Kidney (tissue), 14 donors: ENCODE data around the gene TEX53. TPM values are rescaled to one million over a fixed set of nuclear protein-coding genes. Genes with fewer than 3 reads are reported as not detected.

Experiments
- DNase-seq, 5 donors: peaks; one replicate each; pipeline ENCODE4 v3.0.0-alpha.2; 2013 to 2020
- FAIRE-seq: peaks from 2 replicates; lab custom pipeline; 2012; peaks lifted over from hg19 to GRCh38; lab: Jason Lieb, UNC
- H3K27ac ChIP-seq, 2 donors: one replicate each; pipeline ENCODE4 v1.7.0; 2013; ENCODE audit warnings: low read depth in 2 of 2, low read length in 2 of 2, inconsistent platforms in 1 of 2
- H3K27me3 ChIP-seq: one replicate; pipeline ENCODE4 v1.7.1; 2013; ENCODE audit warnings: low read length, inconsistent platforms; ENCODE audit not compliant: control insufficient read depth, insufficient read depth
- H3K36me3 ChIP-seq, 3 donors: one replicate each; pipeline versions ENCODE4 v1.7.0 to v1.7.1; 2013; ENCODE audit warnings: low read length in 3 of 3, control low read depth in 1 of 3, inconsistent platforms in 1 of 3; ENCODE audit not compliant: insufficient read depth in 3 of 3, control insufficient read depth in 2 of 3
- H3K4me1 ChIP-seq, 3 donors: one replicate each; pipeline versions ENCODE4 v1.7.0 to v1.7.1; 2013; ENCODE audit warnings: low read length in 3 of 3, inconsistent platforms in 1 of 3, low read depth in 1 of 3; ENCODE audit not compliant: control insufficient read depth in 2 of 3, insufficient read depth in 2 of 3
- H3K4me3 ChIP-seq, 3 donors: one replicate each; pipeline versions ENCODE4 v1.7.0 to v1.8.1; 2013; ENCODE audit warnings: low read length in 3 of 3, control low read depth in 1 of 3, inconsistent platforms in 1 of 3
- H3K9ac ChIP-seq, 3 donors: one replicate each; pipeline versions ENCODE4 v1.7.0 to v1.7.1; 2013; ENCODE audit warnings: low read length in 3 of 3, control low read depth in 1 of 3, inconsistent platforms in 1 of 3
- H3K9me3 ChIP-seq, 3 donors: one replicate each; pipeline versions ENCODE4 v1.7.0 to v1.7.1; 2013; ENCODE audit warnings: low read length in 3 of 3, control low read depth in 1 of 3, inconsistent platforms in 1 of 3; ENCODE audit not compliant: control insufficient read depth in 2 of 3, insufficient read depth in 1 of 3
- intact Hi-C: fragments of 100-400 bp; cut with DNase I; formaldehyde crosslinking; loops from one replicate; pipeline ENCODE4 v1.11.1; 2022
- polyA plus RNA-seq: library from polyadenylated mRNA; stranded (reverse); fragments of 350-450 nt; fragmentation: Illumina TruSeq; extraction: RNeasy Lipid Tissue Mini Kit (QIAGEN cat#74804); gene quantifications from one replicate; pipeline ENCODE4 v1.2.3, GENCODE V29; 2014; ENCODE audit warnings: low read depth, low replicate concordance; ENCODE audit not compliant: insufficient read depth
- total RNA-seq: library from RNA; stranded (reverse); fragmentation: NEBNext Ultra II Directional; extraction: Animal tissue kit (Norgen Biotek cat#: 25700); gene quantifications from one replicate; pipeline ENCODE4 v1.2.1, GENCODE V29; 2021
- TF ChIP-seq, protein P1 (sequence below): IDR thresholded peaks from 3 replicates; pipeline ENCODE4 v1.5.1; 2012; ENCODE audit warnings: mild to moderate bottlenecking, moderate library complexity, borderline replicate concordance; ENCODE audit not compliant: insufficient read depth; ENCODE audit errors: extremely low read depth
- donor health status: control.
- donor health status: control.
- donor health status: control.
- donor health status: control.
- donor health status: control.
- donor health status: DM: yes; HTN: yes; CAD: no.
- donor health status: Normal renal cell carcinoma (clear cell type).

Gene TEX53
- total and polyA plus RNA-seq, 2 donors from 2014 or later, result not detected

- H3K4me1 ChIP-seq, result no peaks in the 10 kb centered on the region
- FAIRE-seq (no peak), DNase-seq (peak in 1 of 5 donors; percentile 19)
- H3K36me3 ChIP-seq, result peaks cover 0 to 22% (median 15%) of the 10 kb centered on the region in 3 donors
- TF ChIP-seq, protein P1, sequence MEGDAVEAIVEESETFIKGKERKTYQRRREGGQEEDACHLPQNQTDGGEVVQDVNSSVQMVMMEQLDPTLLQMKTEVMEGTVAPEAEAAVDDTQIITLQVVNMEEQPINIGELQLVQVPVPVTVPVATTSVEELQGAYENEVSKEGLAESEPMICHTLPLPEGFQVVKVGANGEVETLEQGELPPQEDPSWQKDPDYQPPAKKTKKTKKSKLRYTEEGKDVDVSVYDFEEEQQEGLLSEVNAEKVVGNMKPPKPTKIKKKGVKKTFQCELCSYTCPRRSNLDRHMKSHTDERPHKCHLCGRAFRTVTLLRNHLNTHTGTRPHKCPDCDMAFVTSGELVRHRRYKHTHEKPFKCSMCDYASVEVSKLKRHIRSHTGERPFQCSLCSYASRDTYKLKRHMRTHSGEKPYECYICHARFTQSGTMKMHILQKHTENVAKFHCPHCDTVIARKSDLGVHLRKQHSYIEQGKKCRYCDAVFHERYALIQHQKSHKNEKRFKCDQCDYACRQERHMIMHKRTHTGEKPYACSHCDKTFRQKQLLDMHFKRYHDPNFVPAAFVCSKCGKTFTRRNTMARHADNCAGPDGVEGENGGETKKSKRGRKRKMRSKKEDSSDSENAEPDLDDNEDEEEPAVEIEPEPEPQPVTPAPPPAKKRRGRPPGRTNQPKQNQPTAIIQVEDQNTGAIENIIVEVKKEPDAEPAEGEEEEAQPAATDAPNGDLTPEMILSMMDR, result no peak
- intact Hi-C loops, result no loop called here
- no peak overlapping the region for H3K9ac ChIP-seq
- H3K27ac ChIP-seq, result no peak overlapping the region
- H3K27me3 ChIP-seq, result no peaks in the 10 kb centered on the region
- no peak overlapping the region for H3K4me3 ChIP-seq
- no peaks in the 10 kb centered on the region for H3K9me3 ChIP-seq
Observed at GRCh38 chr9:114634387-114634786, 23.2 kb downstream of the TEX53 start.

DNA sequence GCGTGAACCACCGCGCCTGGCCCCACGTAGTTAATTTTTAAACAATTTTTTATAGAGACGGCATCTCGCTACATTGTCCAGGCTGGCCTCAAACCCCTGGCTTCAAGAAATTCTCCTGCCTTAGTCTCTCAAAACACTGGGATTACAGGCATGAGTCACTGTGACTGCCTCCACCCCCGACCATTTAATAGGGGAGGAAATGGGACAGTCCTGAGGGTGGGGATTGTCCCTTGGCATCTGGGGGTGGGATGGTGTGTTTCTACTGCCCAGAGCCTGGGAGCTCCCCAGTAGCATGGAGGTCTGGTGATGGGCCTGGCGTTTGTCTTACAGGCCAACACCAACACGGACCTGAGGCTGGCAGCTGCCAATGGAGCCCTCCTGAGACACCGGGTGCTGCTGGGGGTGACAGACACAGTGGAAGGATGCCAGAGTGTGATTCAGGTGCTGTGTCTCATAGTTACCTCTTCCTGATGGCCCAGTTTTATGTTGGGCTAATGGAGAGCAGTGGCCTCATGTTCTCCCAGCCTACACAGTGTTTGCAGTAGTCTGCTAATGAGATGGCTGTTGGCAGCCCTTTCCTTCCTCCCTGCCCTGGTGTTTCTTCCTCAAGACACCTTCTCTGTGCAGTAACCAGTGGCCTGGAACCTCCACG is 24.0 kb downstream of the TEX53 start:
- H3K36me3 ChIP-seq, result peaks cover 0 to 30% (median 17%) of the 10 kb centered on the region in 3 donors
- no peaks in the 10 kb centered on the region for H3K9me3 ChIP-seq
- TF ChIP-seq, protein P1, result no peak
- intact Hi-C loops, result no loop called here
- no peak overlapping the region for H3K27ac ChIP-seq
- H3K27me3 ChIP-seq, result no peaks in the 10 kb centered on the region
- FAIRE-seq, result no peak
- no peak overlapping the region for H3K4me3 ChIP-seq
- no peak for DNase-seq
- H3K4me1 ChIP-seq, result no peaks in the 10 kb centered on the region
- H3K9ac ChIP-seq, result no peak overlapping the region

- H3K36me3 ChIP-seq, result peaks cover 0 to 31% (median 20%) of the 10 kb centered on the region in 3 donors
- H3K4me1 ChIP-seq, result no peaks in the 10 kb centered on the region
- TF ChIP-seq, protein P1, result no peak
- no peaks in the 10 kb centered on the region for H3K27me3 ChIP-seq
- no peak overlapping the region for H3K9ac ChIP-seq
- FAIRE-seq, result no peak
- no peak overlapping the region for H3K27ac ChIP-seq
- intact Hi-C loops, result no loop called here
- DNase-seq, result no peak
- H3K4me3 ChIP-seq, result no peak overlapping the region
- H3K9me3 ChIP-seq, result no peaks in the 10 kb centered on the region
Observed at GRCh38 chr9:114631166-114631565, 26.4 kb downstream of the TEX53 start.
